Neural progenitor cell (in vitro differentiated cells): ENCODE data around the gene OPN5.

Source experiments
- CTCF ChIP-seq: fragments of 200-600 bp; sonication (generic); IDR thresholded peaks from 2 replicates; pipeline ENCODE4 v1.5.1; 2017; ENCODE audit warnings: antibody characterized with exemption, mild to moderate bottlenecking
- EZH2 ChIP-seq: fragments of 200-600 bp; sonication (generic); IDR thresholded peaks from 2 replicates; pipeline ENCODE4 v1.6.1; 2017; ENCODE audit warnings: antibody characterized with exemption, mild to moderate bottlenecking, moderate library complexity
- EZH2phosphoT487 ChIP-seq: fragments of 200-600 bp; sonication (generic); IDR thresholded peaks from 2 replicates; pipeline ENCODE4 v1.6.1; 2017; ENCODE audit warnings: antibody characterized with exemption

GRCh38 chr6:47853766-47854165, 71.9 kb downstream of the OPN5 start:
- TF ChIP-seq CTCF, result no peak
- TF ChIP-seq EZH2, result no peak
- no peak for TF ChIP-seq EZH2phosphoT487
